Right lung (tissue), 5 donors: Measurements from ENCODE around the gene USP13. TPM values are rescaled to one million over a fixed set of nuclear protein-coding genes. Genes with fewer than 3 reads are reported as not detected.

ENCODE experiments used
- polyA plus RNA-seq, 5 donors: library from polyadenylated mRNA; unstranded; fragments of 120-200 nt; gene quantifications; one replicate each; pipeline versions ENCODE4 v1.2.1 to v1.2.3, GENCODE V29; 2013; ENCODE audit warnings: inconsistent platforms in 1 of 5, low replicate concordance in 1 of 5; ENCODE audit not compliant: insufficient read length in 5 of 5, insufficient read depth in 1 of 5

Gene USP13
- polyA plus RNA-seq, 5 donors = 14.5 to 27.6 (median 23.3) TPM

Other genes with a start within 250 kb of the USP13 start
- gene GNB4, start 201.6 kb upstream of the USP13 start, polyA plus RNA-seq = 10 to 100 TPM; 33.8 to 54.4 (median 43.9) TPM
- gene ACTL6A, start 90.1 kb upstream of the USP13 start, polyA plus RNA-seq = 100 to 1,000 TPM in 3 of 5 donors, 10 to 100 TPM in 2; 93.8 to 132 (median 101) TPM
- gene MRPL47, start 48.4 kb upstream of the USP13 start, polyA plus RNA-seq = 10 to 100 TPM; 41.1 to 62.8 (median 50.3) TPM
- 100 to 1,000 TPM; 126 to 180 (median 149) TPM for gene NDUFB5, start 48.2 kb upstream of the USP13 start, polyA plus RNA-seq